ENCODE data around the gene CAMKMT. TPM values are rescaled to one million over a fixed set of nuclear protein-coding genes. Genes with fewer than 3 reads are reported as not detected.

The CAMKMT gene
- total and polyA plus RNA-seq, 7 donors: 6.1 to 15.6 (median 11.6) TPM

GRCh38 chr2:44799754-44800153 is 438.0 kb downstream of the CAMKMT start:
- DNase-seq: no peak
- Histone ChIP-seq H3K36me3 (no peaks in the 10 kb centered on the region), H3K27me3 (peaks cover 26 to 74% (median 56%) of the 10 kb centered on the region in 3 donors), H3K9me3 (no peaks in the 10 kb centered on the region), H3K27ac (no peak overlapping the region), H3K4me1 (peaks cover 0 to 18% (median 14%) of the 10 kb centered on the region in 4 donors), H3K4me3 (no peak overlapping the region)
- TF ChIP-seq EP300 (IDR thresholded peaks at IDR 0.05) (no peak), CTCF (IDR thresholded peaks at IDR 0.05) (no peak), POLR2A (IDR thresholded peaks at IDR 0.05) (no peak), POLR2AphosphoS5 (IDR thresholded peaks at IDR 0.05) (no peak)
- intact Hi-C loops (cut with DNase I): no loop called here
- WGBS, 2 donors: 76 to 82% methylated on average over 2 of the region's 2 CpGs

DNA sequence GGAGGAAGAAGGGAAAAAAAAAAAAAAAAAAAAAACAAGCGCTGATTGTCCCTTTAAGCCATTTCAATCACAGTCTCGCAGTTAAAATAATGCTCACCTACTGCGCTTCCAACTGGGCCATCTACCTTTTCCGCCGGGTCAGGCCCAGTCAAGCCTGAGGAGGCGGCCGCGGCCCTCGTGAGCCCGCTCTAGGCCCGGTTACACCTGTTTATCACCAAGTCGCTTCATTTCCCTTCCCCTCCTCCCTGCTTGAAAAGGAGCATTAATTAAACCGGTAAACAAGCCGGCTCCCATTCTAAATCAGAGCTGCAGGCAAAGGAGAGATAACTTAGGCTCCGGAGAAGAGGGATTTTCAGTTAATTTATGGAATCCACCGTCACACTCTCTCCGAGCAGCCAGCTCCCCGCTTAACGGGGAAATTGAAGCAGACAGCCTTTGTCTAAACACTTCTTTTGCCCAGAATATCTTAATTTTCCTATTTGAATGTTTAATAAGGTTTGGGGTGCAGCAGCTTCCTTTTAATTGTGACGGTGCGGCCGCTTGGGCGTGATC is 439.6 kb downstream of the CAMKMT start:
- Histone ChIP-seq H3K27ac (no peak overlapping the region), H3K36me3 (no peaks in the 10 kb centered on the region), H3K27me3 (peaks cover 30 to 86% (median 71%) of the 10 kb centered on the region in 3 donors), H3K4me1 (peaks cover 0 to 18% (median 14%) of the 10 kb centered on the region in 4 donors), H3K9me3 (no peaks in the 10 kb centered on the region), H3K4me3 (no peak overlapping the region)
- intact Hi-C loops (cut with DNase I): no loop called here
- no peak for DNase-seq
- TF ChIP-seq POLR2A (IDR thresholded peaks at IDR 0.05) (no peak), POLR2AphosphoS5 (IDR thresholded peaks at IDR 0.05) (no peak), CTCF (IDR thresholded peaks at IDR 0.05) (no peak), EP300 (IDR thresholded peaks at IDR 0.05) (no peak)
- WGBS, 2 donors: 14 to 36% methylated on average over 23 of the region's 23 CpGs

GRCh38 chr2:44801841-44802776 is 440.4 kb downstream of the CAMKMT start:
- Histone ChIP-seq H3K27ac (no peak overlapping the region), H3K27me3 (peaks cover 30 to 94% (median 75%) of the 10 kb centered on the region in 3 donors), H3K4me1 (peaks cover 0 to 18% (median 14%) of the 10 kb centered on the region in 4 donors), H3K36me3 (no peaks in the 10 kb centered on the region), H3K4me3 (no peak overlapping the region), H3K9me3 (no peaks in the 10 kb centered on the region)
- WGBS, 2 donors: 5 to 6% methylated on average over 67 of the region's 67 CpGs
- intact Hi-C loops (cut with DNase I): no loop called here
- no peak for DNase-seq
- no peak for TF ChIP-seq POLR2A (IDR thresholded peaks at IDR 0.05)
- TF ChIP-seq POLR2AphosphoS5 (IDR thresholded peaks at IDR 0.05): no peak
- TF ChIP-seq EP300 (IDR thresholded peaks at IDR 0.05): no peak
- no peak for TF ChIP-seq CTCF (IDR thresholded peaks at IDR 0.05)

DNA sequence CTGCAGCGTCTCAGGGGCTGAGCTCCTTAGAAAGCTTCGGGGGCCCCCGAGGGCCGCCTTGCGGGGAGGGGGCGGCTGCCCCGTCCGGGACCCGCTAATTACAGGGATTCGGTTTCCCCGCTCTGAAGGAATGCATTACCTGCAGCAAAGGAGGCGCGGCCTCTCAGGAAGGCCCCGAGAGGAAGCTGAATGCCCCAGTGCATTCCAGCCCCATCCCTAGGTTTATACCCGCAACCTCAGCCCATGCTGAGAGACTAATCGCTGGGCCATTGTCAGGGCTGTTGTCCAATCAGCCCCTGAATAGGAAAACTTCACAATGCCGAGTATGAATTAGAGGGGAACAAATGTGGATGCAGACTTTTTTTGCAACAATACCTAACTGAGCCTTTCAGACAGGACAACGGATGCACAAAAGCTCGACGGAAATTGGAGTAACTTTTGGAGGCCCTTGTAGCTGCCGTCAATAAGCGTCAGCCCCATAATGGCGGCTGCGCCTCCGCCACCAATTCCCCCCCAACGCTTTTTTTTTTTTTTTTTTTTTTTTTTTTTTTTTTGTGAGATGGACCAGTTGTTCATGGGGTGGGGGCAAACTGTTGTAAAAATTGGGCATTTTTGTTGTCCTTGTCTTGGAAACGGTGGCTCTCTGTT is 441.2 kb downstream of the CAMKMT start:
- Histone ChIP-seq H3K4me1 (peaks cover 0 to 18% (median 14%) of the 10 kb centered on the region in 4 donors), H3K27ac (no peak overlapping the region), H3K4me3 (no peak overlapping the region), H3K36me3 (no peaks in the 10 kb centered on the region), H3K27me3 (peaks cover 30 to 100% (median 76%) of the 10 kb centered on the region in 3 donors), H3K9me3 (no peaks in the 10 kb centered on the region)
- TF ChIP-seq EP300 (IDR thresholded peaks at IDR 0.05) (no peak), CTCF (IDR thresholded peaks at IDR 0.05) (no peak), POLR2AphosphoS5 (IDR thresholded peaks at IDR 0.05) (no peak), POLR2A (IDR thresholded peaks at IDR 0.05) (no peak)
- WGBS, 2 donors: 9 to 14% methylated on average over 27 of the region's 27 CpGs
- no peak for DNase-seq
- intact Hi-C loops (cut with DNase I): no loop called here
